Cardiac fibroblast (primary cell): ENCODE data around the gene VWDE.

ENCODE experiments used
- DNase-seq, 2 donors: peaks; one replicate each; pipeline versions ENCODE4 v3.0.0 to v3.0.0-alpha.2; 2010; ENCODE audit warnings: low read depth in 2 of 2
- H3K4me3 ChIP-seq, 2 donors: replicated peaks in 1 of 2; 1 replicate in 1 of 2; 2 replicates in 1 of 2; pipeline ENCODE4 v1.5.1; 2011; ENCODE audit warnings: low read depth in 2 of 2, low read length in 2 of 2, mild to moderate bottlenecking in 2 of 2, moderate library complexity in 1 of 2
- TF ChIP-seq, protein P1 (sequence below): IDR thresholded peaks from one replicate; pipeline ENCODE4 v1.5.1; 2011; ENCODE audit warnings: low read depth, mild to moderate bottlenecking, low read length, inconsistent platforms

The VWDE gene

DNA sequence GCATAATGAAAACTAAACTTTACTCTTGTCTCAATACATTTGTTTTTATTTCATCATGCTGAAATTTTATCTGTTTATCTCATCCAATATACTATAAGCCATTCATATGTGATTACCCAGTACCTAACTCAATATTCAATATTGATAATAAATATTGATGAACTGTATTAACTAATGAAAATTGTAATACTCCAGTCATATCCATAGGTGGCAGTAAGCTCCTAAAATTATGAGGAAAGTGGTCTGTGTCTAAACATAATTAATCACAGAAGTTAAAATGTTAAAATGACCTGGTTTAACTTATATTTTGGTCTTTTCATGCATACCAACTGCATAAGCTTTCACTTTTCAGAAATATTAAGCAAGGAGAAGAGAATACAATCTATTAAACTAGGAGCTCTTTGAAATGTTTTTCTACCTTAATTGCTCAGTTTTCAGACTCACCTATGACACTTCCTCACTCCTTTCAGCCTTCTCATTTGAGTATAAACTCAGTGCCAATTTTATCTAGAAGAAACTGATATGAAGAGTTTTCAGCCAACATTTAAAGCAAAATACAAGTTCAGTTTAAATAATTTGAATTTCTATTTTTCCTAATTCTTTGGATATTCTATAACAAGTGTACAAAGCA is 30.5 kb upstream of the VWDE start:
- no peak for DNase-seq
- no peak overlapping the region for H3K4me3 ChIP-seq
- TF ChIP-seq, protein P1, sequence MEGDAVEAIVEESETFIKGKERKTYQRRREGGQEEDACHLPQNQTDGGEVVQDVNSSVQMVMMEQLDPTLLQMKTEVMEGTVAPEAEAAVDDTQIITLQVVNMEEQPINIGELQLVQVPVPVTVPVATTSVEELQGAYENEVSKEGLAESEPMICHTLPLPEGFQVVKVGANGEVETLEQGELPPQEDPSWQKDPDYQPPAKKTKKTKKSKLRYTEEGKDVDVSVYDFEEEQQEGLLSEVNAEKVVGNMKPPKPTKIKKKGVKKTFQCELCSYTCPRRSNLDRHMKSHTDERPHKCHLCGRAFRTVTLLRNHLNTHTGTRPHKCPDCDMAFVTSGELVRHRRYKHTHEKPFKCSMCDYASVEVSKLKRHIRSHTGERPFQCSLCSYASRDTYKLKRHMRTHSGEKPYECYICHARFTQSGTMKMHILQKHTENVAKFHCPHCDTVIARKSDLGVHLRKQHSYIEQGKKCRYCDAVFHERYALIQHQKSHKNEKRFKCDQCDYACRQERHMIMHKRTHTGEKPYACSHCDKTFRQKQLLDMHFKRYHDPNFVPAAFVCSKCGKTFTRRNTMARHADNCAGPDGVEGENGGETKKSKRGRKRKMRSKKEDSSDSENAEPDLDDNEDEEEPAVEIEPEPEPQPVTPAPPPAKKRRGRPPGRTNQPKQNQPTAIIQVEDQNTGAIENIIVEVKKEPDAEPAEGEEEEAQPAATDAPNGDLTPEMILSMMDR = peak; percentile 49

DNA sequence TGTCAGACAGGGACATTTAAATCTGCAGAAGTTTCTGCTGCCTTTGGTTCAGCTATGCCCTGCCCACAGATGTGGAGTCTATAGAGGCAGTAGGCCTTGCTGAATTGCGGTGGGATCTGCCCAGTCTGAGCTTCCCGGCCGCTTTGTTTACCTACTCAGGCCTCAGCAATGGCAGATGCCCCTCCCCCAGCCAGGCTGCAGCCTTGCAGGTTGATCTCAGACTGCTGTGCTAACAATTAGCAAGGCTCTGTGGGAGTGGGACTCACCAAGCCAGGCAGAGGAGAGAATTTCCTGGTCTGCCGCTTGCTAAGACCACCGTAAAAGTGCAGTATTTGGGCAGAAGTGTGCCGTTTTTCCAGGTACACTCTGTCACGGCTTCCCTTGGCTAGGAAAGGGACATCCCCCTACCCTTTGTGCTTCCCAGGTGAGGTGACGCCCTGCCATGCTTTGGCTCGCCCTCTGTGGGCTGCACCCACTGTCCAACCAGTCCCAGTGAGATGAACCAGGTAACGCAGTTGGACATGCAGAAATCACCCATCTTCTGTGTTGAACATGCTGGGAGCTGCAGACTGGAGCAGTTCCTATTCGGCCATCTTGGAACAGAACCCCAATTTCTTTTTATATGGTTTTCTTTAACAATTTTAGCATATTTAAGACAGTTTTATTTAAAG is 28.4 kb upstream of the VWDE start:
- DNase-seq = peak in 1 of 2 donors; percentile 52
- no peak overlapping the region for H3K4me3 ChIP-seq
- TF ChIP-seq, protein P1 = no peak

DNA sequence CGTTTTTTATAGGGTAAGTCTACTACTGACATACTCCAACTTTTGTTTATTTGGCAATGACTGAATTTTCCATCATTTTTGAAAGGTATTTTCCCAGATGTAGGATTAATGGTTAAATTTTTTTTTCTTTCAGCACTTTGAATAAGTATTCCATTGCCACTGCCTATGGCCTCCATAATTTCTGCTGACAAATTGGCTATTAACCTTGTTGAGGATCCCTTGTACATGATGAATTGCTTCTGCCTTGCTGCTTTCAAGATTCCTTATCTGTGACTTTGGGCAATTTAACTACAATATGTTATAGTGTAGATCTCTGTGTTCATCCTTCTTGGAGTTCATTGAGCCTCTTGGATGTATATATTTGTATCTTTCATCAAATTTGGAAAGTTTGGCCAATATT is 21.6 kb upstream of the VWDE start:
- TF ChIP-seq, protein P1 = no peak
- DNase-seq = no peak
- no peak overlapping the region for H3K4me3 ChIP-seq

DNA sequence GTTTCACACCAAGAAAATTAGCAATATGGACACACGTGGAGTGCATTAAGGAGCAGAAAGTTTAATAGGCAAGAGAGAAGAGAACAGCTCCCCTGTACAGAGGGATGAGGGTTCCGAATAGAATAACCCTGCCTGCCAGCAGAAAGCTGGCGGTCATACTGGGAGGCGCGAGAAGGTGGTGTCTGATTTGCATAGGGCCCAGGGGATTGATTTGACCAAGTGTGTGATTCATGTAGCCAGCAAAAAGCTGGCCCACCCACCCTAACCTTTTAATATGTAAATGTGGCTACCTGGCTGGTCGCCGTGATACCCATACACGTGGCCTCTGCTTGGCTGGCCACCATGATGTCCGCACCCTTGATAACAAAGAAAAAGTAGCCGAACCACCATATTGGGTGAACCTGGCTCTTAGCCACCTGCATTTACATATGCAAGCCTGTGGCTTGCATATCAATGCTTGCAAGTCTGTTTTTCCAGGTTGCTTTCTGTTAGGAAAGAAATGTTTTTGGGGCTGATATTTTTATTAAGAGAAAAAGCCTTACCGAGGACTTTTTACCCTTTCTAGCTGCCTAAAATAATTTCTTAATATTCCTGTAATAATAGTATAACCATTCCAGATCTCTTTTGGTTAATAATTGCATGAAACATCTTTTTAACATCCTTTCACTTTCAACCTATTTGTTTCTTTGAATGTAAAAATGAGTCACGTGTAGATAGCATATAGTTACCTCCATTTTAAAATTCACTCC is 20.5 kb upstream of the VWDE start:
- H3K4me3 ChIP-seq = no peak overlapping the region
- DNase-seq = no peak

DNA sequence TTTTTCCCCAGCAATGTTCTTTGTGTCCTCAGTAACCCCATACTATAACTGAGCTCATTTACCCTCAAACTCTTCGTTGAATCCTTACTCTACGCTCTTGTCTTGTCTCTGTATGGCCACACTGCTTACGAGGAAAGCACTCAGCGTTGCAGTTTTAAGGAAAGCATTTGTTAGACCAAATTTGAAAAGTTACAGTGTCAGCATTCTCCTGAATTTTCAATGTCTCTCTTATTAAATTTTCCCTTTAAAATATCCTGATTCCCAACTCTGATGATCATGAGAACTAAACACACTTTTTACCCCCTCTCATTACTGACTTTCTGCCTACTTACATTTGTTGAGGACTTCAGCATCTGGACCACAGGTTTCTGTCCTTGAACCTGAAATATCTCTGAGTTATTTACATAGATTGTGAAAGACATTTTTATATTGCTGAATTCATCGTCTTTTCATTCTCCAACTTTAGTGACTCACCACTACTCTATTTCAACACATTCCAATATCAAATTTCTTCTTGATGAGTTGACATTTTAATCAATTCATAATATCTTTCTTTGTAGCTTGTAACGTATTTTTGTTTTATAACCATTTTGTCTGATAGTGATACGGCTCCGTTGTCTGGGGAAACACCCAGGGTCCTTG is 19.8 kb upstream of the VWDE start:
- H3K4me3 ChIP-seq = no peak overlapping the region
- peak in 1 of 2 donors; percentile 82 for DNase-seq

More for the DNA sequence above, 20.5 kb upstream of the VWDE start:
- TF ChIP-seq, protein P1 = no peak

DNA sequence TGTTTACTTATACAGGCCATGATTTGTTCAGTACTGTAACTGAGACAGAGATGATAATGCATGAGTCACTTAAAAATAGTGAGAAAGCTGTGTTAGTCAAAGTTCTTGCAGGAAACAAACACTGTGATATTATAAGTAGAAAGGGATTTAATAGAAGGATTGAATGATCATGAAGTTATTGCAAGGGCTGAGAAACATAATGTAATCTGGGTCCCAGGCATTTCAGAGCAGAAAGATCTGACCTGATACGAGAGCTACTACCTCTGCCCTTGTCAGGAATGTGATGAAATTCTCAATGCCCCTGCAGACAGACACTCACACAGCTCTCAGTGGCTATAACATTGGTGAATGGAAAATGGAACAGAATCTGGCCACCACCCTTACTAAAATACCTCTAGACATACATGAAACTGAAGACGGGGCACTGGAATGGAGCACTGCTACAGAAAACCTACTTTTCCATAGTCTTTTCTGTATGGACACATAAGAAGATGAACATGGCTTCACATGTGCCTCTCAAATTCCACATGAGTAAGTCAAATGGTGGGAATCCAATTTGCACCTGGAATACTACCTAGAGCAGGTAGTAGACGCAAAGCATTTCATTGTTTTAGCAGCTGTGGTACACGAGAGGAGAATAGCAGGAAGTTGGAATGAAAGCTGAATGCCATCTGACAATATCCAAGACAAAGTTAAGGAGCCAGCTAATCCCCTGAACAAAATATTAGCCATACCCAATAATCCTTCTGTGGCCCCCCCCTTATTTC is 19.1 kb upstream of the VWDE start:
- DNase-seq = peak in 1 of 2 donors; percentile 60
- H3K4me3 ChIP-seq = no peak overlapping the region
- TF ChIP-seq, protein P1 = no peak

More for the DNA sequence above, 19.8 kb upstream of the VWDE start:
- TF ChIP-seq, protein P1 = no peak
